ENCODE results near the gene NEFH.

DNA sequence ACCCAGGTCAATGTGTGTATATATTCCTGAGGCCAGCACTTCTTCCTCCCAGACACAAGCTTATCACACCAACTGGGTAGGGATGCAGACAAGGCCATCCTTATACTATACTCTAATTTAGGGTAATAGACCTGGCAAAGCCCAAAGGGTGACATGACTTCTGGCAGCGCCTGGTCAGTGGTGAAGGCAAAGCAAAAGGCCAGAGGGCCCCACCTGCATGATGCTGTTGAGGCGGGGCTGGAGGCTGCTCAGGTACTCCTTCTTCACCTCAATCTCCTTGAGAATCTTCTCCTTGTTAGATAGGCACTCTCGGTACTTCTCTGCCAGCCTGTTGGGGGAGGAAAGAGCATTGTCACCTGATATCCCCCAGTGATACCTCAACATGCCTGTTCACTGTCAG lies 56.4 kb downstream of the NEFH start:
- TF ChIP-seq POLR2A (IDR thresholded peaks at IDR 0.05) (no peak), POLR2AphosphoS5 (IDR thresholded peaks at IDR 0.05) (no peak)
- TF ChIP-seq, protein P1, sequence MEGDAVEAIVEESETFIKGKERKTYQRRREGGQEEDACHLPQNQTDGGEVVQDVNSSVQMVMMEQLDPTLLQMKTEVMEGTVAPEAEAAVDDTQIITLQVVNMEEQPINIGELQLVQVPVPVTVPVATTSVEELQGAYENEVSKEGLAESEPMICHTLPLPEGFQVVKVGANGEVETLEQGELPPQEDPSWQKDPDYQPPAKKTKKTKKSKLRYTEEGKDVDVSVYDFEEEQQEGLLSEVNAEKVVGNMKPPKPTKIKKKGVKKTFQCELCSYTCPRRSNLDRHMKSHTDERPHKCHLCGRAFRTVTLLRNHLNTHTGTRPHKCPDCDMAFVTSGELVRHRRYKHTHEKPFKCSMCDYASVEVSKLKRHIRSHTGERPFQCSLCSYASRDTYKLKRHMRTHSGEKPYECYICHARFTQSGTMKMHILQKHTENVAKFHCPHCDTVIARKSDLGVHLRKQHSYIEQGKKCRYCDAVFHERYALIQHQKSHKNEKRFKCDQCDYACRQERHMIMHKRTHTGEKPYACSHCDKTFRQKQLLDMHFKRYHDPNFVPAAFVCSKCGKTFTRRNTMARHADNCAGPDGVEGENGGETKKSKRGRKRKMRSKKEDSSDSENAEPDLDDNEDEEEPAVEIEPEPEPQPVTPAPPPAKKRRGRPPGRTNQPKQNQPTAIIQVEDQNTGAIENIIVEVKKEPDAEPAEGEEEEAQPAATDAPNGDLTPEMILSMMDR (IDR thresholded peaks at IDR 0.05): no peak
